Uterus (tissue), 2 donors: Measurements from ENCODE around the gene TRIM10.

ENCODE experiments used
- POLR2A ChIP-seq, 2 donors: fragments of 450-650 bp; IDR thresholded peaks; one replicate each; pipeline ENCODE4 v1.6.1; 2016; ENCODE audit warnings: antibody characterized with exemption in 2 of 2, mild to moderate bottlenecking in 1 of 2, moderate library complexity in 1 of 2
- TF ChIP-seq, protein P1 (sequence below), 4 experiments: fragments of 200-600 bp in 2 of 4; fragments of 450-650 bp in 2 of 4; sonication (generic) in 2 of 4; IDR thresholded peaks; one replicate each; pipeline ENCODE4 v1.5.1; 2016 to 2019; ENCODE audit warnings: antibody characterized with exemption in 4 of 4, mild to moderate bottlenecking in 2 of 4, moderate library complexity in 1 of 4

DNA sequence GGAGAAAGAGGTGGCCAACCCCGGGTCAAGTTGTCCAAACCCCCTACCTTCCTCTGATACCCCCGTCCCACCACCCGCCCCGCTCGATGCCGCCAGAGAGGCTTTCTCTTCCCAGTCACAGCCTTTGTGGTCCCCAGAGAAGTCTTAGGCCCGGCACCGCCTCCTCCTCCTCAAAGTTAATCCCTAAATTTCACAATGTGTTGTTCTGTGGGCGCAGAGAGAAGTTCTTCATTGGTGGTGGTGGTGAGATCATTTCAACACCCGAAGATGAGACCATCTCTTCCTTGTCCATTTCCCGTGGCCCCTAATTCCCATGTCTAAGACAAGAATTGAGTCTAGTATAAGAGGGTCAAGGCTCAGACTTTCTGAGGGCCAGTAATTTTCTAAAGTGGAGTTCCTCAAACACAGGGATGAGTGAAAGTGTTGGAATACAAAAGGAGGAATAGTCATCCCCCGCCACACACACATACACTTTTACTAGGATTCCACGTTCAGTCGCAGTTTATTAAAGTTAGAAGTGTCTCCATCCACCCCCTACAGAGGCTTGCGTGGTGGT, 58.5 kb downstream of the TRIM10 start:
- TF ChIP-seq, protein P1, sequence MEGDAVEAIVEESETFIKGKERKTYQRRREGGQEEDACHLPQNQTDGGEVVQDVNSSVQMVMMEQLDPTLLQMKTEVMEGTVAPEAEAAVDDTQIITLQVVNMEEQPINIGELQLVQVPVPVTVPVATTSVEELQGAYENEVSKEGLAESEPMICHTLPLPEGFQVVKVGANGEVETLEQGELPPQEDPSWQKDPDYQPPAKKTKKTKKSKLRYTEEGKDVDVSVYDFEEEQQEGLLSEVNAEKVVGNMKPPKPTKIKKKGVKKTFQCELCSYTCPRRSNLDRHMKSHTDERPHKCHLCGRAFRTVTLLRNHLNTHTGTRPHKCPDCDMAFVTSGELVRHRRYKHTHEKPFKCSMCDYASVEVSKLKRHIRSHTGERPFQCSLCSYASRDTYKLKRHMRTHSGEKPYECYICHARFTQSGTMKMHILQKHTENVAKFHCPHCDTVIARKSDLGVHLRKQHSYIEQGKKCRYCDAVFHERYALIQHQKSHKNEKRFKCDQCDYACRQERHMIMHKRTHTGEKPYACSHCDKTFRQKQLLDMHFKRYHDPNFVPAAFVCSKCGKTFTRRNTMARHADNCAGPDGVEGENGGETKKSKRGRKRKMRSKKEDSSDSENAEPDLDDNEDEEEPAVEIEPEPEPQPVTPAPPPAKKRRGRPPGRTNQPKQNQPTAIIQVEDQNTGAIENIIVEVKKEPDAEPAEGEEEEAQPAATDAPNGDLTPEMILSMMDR (IDR thresholded peaks at IDR 0.05) = no peak
- TF ChIP-seq POLR2A (IDR thresholded peaks at IDR 0.05) = no peak
